Spleen (tissue), 11 donors: Measurements from ENCODE around the gene CLDN6. TPM values are rescaled to one million over a fixed set of nuclear protein-coding genes. Genes with fewer than 3 reads are reported as not detected.

Experiments used
- DNase-seq: peaks from one replicate; pipeline ENCODE4 v3.0.0-alpha.2; 2020
- H3K27ac ChIP-seq, 8 donors: fragments of 200-600 bp; sonication (generic) in 7 of 8; 1 replicate in 4 of 8; 2 replicates in 4 of 8; pipeline versions ENCODE4 v1.5.0 to v1.8.0; 2016 to 2021; ENCODE audit warnings: inconsistent platforms in 4 of 8, mild to moderate bottlenecking in 4 of 8, moderate library complexity in 1 of 8
- H3K27me3 ChIP-seq, 7 donors: fragments of 200-600 bp; sonication (generic) in 6 of 7; replicated peaks in 1 of 7; 1 replicate in 4 of 7; 2 replicates in 3 of 7; pipeline versions ENCODE4 v1.5.0 to v1.8.0; 2016 to 2021; ENCODE audit warnings: inconsistent platforms in 3 of 7, mild to moderate bottlenecking in 1 of 7
- H3K36me3 ChIP-seq, 6 donors: fragments of 200-600 bp; sonication (generic) in 5 of 6; 1 replicate in 4 of 6; 2 replicates in 2 of 6; pipeline versions ENCODE4 v1.5.0 to v1.8.0; 2016 to 2021; ENCODE audit warnings: inconsistent platforms in 2 of 6
- H3K4me1 ChIP-seq, 6 donors: fragments of 200-600 bp; sonication (generic) in 5 of 6; 1 replicate in 3 of 6; 2 replicates in 3 of 6; pipeline versions ENCODE4 v1.5.0 to v1.8.0; 2016 to 2021; ENCODE audit warnings: inconsistent platforms in 3 of 6
- H3K4me3 ChIP-seq, 8 donors: fragments of 200-600 bp; sonication (generic) in 7 of 8; 1 replicate in 4 of 8; 2 replicates in 4 of 8; pipeline versions ENCODE4 v1.5.0 to v1.8.0; 2016 to 2021; ENCODE audit warnings: inconsistent platforms in 4 of 8, mild to moderate bottlenecking in 4 of 8, moderate library complexity in 2 of 8
- H3K9me3 ChIP-seq, 8 donors: fragments of 200-600 bp; sonication (generic) in 7 of 8; 1 replicate in 4 of 8; 2 replicates in 4 of 8; pipeline versions ENCODE4 v1.5.0 to v1.8.0; 2016 to 2021; ENCODE audit warnings: inconsistent platforms in 4 of 8
- CTCF ChIP-seq, 11 experiments: fragments of 200-600 bp in 7 of 11; fragments of 450-650 bp in 4 of 11; sonication (generic) in 4 of 11; IDR thresholded peaks in 8 of 11; conservative IDR thresholded peaks in 3 of 11; 1 replicate in 7 of 11; 2 replicates in 4 of 11; pipeline versions ENCODE4 v1.4.0 to v1.8.0; 2016 to 2021; ENCODE audit warnings: antibody characterized with exemption in 11 of 11, inconsistent platforms in 4 of 11, mild to moderate bottlenecking in 1 of 11
- POLR2A ChIP-seq, 3 donors: fragments of 450-650 bp; IDR thresholded peaks; one replicate each; pipeline ENCODE4 v1.5.1; 2017; ENCODE audit warnings: antibody characterized with exemption in 3 of 3, mild to moderate bottlenecking in 1 of 3
- POLR2AphosphoS5 ChIP-seq, 3 donors: sonication (generic); formaldehyde crosslinking; IDR thresholded peaks; one replicate each; pipeline ENCODE4 v1.5.1; 2017; ENCODE audit warnings: antibody characterized with exemption in 3 of 3
- WGBS, 5 donors: extraction: QIAGEN DNeasy Blood & Tissue Kit in 3 of 5; methylation state at CpG; one replicate each; pipeline versions ENCODE4 v1.1.5 to v1.1.7; 2013 to 2018; 5-methylcytosine and 5-hydroxymethylcytosine counted together
- intact Hi-C: fragments of 100-400 bp; cut with DNase I; formaldehyde crosslinking; loops from one replicate; pipeline ENCODE4 v1.15.0; 2023; ENCODE audit warnings: low total_unique reads
- polyA plus RNA-seq, 3 donors: library from polyadenylated mRNA; stranded (reverse); fragments of 200-250 nt; gene quantifications; one replicate each; pipeline ENCODE4 v1.2.1, GENCODE V29; 2013
- total RNA-seq, 7 donors: library from RNA; depleted of rRNA in 3 of 7; stranded (reverse); fragments of >200 nt in 3 of 7; fragmentation: NEBNext Ultra II Directional in 4 of 7; extraction: Animal tissue kit (Norgen Biotek cat#: 25700) in 4 of 7; gene quantifications; one replicate each; pipeline versions ENCODE4 v1.1.0 to v1.2.1, GENCODE V29; 2016 to 2021
- donor health status: healthy with polysubstance abuse.
- donor health status: DM: no; HTN: no; CAD: no; lungs with moderate emphysema.
- donor health status: DM: no; HTN: no; CAD: no.
- donor health status: Bipolar disorder and iron deficiency.
- donor health status: healthy.
- donor health status: DM: no; HTN: no; CAD: no.
- donor health status: DM: yes; HTN: yes; CAD: no.

Gene CLDN6
- total and polyA plus RNA-seq, 10 donors, result not detected

GRCh38 chr16:2991566-2992261 is 26.3 kb downstream of the CLDN6 start:
- no peak overlapping the region for H3K4me3 ChIP-seq
- TF ChIP-seq CTCF (IDR thresholded peaks at IDR 0.05 in 8 of 11, conservative IDR thresholded peaks at IDR 0.05 in 3 of 11) (no peak), POLR2AphosphoS5 (IDR thresholded peaks at IDR 0.05) (no peak), POLR2A (IDR thresholded peaks at IDR 0.05) (no peak)
- WGBS, 5 donors, result 81 to 88% (median 82%) methylated on average over 11 to 12 of the region's 12 CpGs
- H3K36me3 ChIP-seq, result no peaks in the 10 kb centered on the region
- intact Hi-C loops, result no loop called here
- no peaks in the 10 kb centered on the region for H3K9me3 ChIP-seq
- H3K27ac ChIP-seq, result no peak overlapping the region
- no peaks in the 10 kb centered on the region for H3K4me1 ChIP-seq
- H3K27me3 ChIP-seq, result peaks cover 0 to 42% (median 3%) of the 10 kb centered on the region in 7 donors
- DNase-seq, result no peak

GRCh38 chr16:2990891-2991290 is 27.1 kb downstream of the CLDN6 start:
- H3K36me3 ChIP-seq, result no peaks in the 10 kb centered on the region
- no peak overlapping the region for H3K27ac ChIP-seq
- intact Hi-C loops, result no loop called here
- peaks cover 0 to 44% (median 3%) of the 10 kb centered on the region in 7 donors for H3K27me3 ChIP-seq
- peaks cover 0 to 6% (median under 1%) of the 10 kb centered on the region in 6 donors for H3K4me1 ChIP-seq
- H3K9me3 ChIP-seq, result no peaks in the 10 kb centered on the region
- no peak for DNase-seq
- WGBS, 5 donors, result 57 to 91% (median 74%) methylated on average over 8 to 10 of the region's 10 CpGs
- no peak overlapping the region for H3K4me3 ChIP-seq
- TF ChIP-seq POLR2A (IDR thresholded peaks at IDR 0.05) (no peak), POLR2AphosphoS5 (IDR thresholded peaks at IDR 0.05) (no peak), CTCF (IDR thresholded peaks at IDR 0.05 in 8 of 11, conservative IDR thresholded peaks at IDR 0.05 in 3 of 11) (no peak)

GRCh38 chr16:2988590-2989099 is 29.3 kb downstream of the CLDN6 start:
- no peak overlapping the region for H3K27ac ChIP-seq
- H3K9me3 ChIP-seq, result no peaks in the 10 kb centered on the region
- H3K36me3 ChIP-seq, result no peaks in the 10 kb centered on the region
- intact Hi-C loops, result no loop called here
- peaks cover 0 to 53% (median 3%) of the 10 kb centered on the region in 7 donors for H3K27me3 ChIP-seq
- DNase-seq, result no peak
- H3K4me1 ChIP-seq, result peaks cover 3 to 28% (median 9%) of the 10 kb centered on the region in 6 donors
- TF ChIP-seq CTCF (IDR thresholded peaks at IDR 0.05 in 8 of 11, conservative IDR thresholded peaks at IDR 0.05 in 3 of 11) (no peak), POLR2AphosphoS5 (IDR thresholded peaks at IDR 0.05) (no peak), POLR2A (IDR thresholded peaks at IDR 0.05) (no peak)
- 55 to 81% (median 75%) methylated on average over 5 to 8 of the region's 8 CpGs for WGBS, 5 donors
- no peak overlapping the region for H3K4me3 ChIP-seq

- H3K4me1 ChIP-seq, result peaks cover 8 to 36% (median 16%) of the 10 kb centered on the region in 6 donors
- WGBS, 5 donors, result 75 to 89% (median 82%) methylated on average over 6 to 8 of the region's 8 CpGs; no CpG with 5 or more reads in 1 of the 5 donors
- H3K27me3 ChIP-seq, result peaks cover 0 to 53% (median 3%) of the 10 kb centered on the region in 7 donors
- no peak for DNase-seq
- no peaks in the 10 kb centered on the region for H3K36me3 ChIP-seq
- no peak overlapping the region for H3K27ac ChIP-seq
- H3K9me3 ChIP-seq, result no peaks in the 10 kb centered on the region
- intact Hi-C loops, result no loop called here
- no peak overlapping the region for H3K4me3 ChIP-seq
- TF ChIP-seq CTCF (IDR thresholded peaks at IDR 0.05 in 8 of 11, conservative IDR thresholded peaks at IDR 0.05 in 3 of 11), result no peak
- no peak for TF ChIP-seq POLR2A (IDR thresholded peaks at IDR 0.05)
- no peak for TF ChIP-seq POLR2AphosphoS5 (IDR thresholded peaks at IDR 0.05)
These were observed 30.1 kb downstream of the CLDN6 start for GRCh38 chr16:2987833-2988232.
